Coronary artery (tissue), 2 donors: ENCODE data around the gene ZNF830.

ENCODE experiments used
- DNase-seq: peaks from one replicate; pipeline ENCODE4 v3.0.0-alpha.2; 2017; ENCODE audit warnings: low spot score
- H3K27ac ChIP-seq, 2 donors: fragments of 200-600 bp; sonication (generic); one replicate each; pipeline ENCODE4 v1.5.1; 2016 to 2019
- H3K4me3 ChIP-seq: fragments of 200-600 bp; sonication (generic); 2 replicates; pipeline ENCODE4 v1.5.1; 2016; ENCODE audit warnings: mild to moderate bottlenecking, moderate library complexity
- TF ChIP-seq, protein P1 (sequence below): fragments of 200-600 bp; sonication (generic); IDR thresholded peaks from one replicate; pipeline ENCODE4 v1.5.1; 2019; ENCODE audit warnings: antibody characterized with exemption

ZNF830 gene

DNA sequence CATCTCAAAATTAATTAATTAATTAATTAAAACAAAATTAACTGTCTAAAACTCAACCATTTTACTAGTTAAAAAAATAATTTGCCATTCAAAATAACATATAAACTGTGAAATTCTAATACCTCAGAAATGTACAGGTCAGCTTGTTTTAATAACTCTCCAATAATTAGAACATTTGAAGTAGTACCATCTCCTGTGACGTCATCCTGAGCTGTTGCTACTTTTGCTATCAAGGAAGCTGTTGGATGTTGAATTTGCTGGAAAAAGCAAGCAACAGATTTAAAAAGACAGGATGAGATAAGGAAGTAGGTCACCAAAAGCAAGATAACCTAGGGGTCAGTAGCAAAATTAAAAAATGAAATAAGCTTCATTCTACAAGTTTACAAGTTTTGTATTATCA is 2.9 kb upstream of the ZNF830 start:
- TF ChIP-seq, protein P1, sequence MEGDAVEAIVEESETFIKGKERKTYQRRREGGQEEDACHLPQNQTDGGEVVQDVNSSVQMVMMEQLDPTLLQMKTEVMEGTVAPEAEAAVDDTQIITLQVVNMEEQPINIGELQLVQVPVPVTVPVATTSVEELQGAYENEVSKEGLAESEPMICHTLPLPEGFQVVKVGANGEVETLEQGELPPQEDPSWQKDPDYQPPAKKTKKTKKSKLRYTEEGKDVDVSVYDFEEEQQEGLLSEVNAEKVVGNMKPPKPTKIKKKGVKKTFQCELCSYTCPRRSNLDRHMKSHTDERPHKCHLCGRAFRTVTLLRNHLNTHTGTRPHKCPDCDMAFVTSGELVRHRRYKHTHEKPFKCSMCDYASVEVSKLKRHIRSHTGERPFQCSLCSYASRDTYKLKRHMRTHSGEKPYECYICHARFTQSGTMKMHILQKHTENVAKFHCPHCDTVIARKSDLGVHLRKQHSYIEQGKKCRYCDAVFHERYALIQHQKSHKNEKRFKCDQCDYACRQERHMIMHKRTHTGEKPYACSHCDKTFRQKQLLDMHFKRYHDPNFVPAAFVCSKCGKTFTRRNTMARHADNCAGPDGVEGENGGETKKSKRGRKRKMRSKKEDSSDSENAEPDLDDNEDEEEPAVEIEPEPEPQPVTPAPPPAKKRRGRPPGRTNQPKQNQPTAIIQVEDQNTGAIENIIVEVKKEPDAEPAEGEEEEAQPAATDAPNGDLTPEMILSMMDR = no peak
- Histone ChIP-seq H3K27ac (no peak overlapping the region), H3K4me3 (no peak overlapping the region)
- no peak for DNase-seq

DNA sequence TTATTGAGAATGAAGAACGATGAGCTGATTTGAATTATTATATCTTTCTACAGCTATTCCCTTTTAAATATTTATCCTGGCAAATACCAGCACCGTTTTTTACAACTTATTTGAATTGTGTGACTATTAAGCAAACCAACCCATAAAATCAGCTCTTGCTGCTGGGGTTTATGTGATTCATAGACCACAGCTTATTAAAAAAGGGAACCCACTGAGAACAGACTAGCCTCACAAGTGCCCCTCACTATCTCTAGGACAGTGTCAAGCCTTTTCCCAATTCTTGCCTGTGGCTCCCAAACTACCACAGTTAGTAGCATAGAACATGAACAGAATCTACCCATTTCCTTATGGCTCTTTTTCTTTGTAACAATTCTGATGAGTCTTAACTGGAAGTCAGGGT is 12.8 kb downstream of the ZNF830 start:
- no peak for DNase-seq
- no peak overlapping the region for H3K27ac ChIP-seq
- H3K4me3 ChIP-seq = no peak overlapping the region
- TF ChIP-seq, protein P1 = no peak

DNA sequence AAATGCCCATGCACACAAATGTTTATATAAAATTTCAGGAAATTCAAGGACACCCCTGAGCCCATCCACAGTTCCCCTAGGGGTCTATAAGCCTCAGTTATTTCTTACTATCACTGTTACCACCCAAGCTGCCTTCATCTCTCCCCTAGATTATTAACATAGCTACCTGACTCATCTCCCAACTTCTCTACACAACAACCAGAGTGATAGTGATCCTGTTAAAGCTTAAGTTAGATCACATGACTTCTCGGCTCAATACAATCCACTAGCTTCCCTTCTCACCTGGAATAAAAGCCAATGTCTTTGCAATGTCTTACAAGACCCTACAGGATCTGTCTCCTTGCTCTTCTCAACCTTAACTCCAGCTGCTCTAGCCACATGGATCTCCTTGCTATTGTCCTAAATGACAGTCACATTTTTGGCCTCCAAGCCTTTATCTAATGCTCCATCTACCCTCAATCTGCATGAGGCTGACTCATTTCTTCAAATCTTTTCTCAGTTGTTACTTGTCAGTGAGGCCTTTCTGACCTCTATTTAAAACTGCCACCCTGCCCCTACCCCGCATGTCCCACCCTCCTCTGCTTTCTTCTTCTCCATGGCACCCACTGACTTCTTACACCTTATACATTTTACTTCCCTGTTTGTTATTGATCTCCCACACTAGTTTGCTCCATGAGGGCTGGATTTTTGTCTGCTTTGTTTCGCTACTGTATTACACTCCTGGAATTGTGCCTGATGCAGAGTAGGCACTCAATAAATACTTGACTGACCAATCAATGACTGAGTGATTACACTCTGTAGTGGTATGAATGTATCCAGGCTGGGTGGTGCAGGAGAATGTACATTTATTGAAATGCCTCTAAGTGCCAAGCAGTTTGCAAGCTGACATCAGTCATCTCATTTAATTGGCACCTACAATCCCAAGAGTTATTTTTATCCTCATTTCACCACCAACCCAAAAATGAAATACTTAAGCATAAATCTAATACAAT is 13.8 kb downstream of the ZNF830 start:
- H3K27ac ChIP-seq = no peak overlapping the region
- DNase-seq = no peak
- no peak overlapping the region for H3K4me3 ChIP-seq
- TF ChIP-seq, protein P1 = no peak

DNA sequence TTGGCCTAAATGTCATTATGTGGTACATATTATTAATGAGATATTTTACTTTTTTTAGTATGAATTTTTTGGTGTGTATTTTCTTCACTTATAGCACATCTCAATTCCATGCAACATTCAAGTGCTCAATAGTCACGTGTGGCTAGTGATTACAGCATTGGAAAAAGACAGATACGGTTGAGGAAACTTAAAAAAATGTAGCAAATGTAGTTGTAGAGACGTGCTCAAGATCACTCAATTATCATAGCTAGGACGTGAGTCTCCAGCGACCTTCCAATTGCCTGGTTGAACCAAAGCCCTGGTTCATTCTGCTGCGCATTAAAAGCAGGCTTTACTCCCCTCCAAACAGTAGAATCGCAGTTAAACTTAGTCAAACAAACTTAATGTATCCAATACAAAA is 17.8 kb downstream of the ZNF830 start:
- DNase-seq = no peak
- TF ChIP-seq, protein P1 = no peak
- Histone ChIP-seq H3K4me3 (no peak overlapping the region), H3K27ac (peak overlapping the region in 1 of 2 donors; percentile 99)

DNA sequence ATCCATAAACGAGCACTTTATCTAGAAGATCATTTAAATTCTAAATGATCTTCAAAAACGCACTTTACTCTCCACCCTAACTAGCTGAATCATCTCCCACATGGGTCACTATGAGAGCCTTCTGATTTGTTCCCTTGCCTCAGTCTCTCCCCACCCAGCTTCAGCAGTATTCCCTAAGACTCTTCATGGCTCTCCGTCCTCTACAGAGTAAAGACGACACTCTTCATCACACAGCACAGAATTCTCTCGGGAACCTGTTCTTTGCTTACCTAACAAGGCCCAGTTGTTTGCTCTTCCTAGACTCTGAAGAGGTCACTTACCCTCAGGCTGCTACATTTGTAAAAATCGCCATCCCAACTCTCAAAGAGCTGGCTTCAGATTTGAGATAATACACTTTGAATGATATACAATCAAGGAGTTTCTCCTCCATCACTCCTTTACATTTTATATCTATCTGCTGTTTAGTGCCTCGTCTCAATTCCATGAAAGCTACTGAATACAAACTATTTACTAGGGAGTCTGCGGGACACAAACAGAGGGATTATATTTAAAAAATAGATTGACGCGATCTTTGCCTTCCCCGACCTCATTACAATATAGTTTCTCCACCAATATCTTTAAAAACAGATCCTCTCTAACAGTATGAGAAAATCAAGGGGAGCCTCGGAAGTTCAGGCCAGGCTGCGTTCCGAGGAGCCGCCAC is 18.5 kb downstream of the ZNF830 start:
- peak overlapping the region; percentile 90 to 99 for H3K27ac ChIP-seq
- H3K4me3 ChIP-seq = peak overlapping the region; percentile 89
- DNase-seq = no peak
- TF ChIP-seq, protein P1 = no peak

DNA sequence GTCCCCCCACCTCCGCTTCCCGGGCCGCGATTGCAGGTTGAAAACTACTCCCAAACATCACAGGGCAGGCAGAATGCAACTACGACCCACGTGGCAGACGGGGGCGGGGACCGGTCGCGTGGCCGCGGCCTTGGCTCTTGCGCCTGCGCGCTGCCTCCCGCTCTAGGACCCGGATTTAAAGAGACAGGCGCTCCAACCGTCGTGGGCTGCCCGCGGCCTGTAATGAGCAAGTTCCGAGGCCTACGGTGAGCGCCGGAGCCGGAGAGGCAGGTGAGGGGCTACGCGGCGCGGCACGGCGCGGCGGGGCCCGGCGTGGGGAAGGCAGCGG is 19.0 kb downstream of the ZNF830 start, which contains the start of gene LIG3:
LIG3 (plus strand) TSS at position 160 of the 328 bp plus-strand sequence. CDS start 2,494 bp downstream, outside the sequence.
- peak; percentile 97 for DNase-seq
- TF ChIP-seq, protein P1 = no peak

More for the DNA sequence above, 19.0 kb downstream of the ZNF830 start, which contains the start of gene LIG3:
- Histone ChIP-seq H3K27ac (peak within 1 kb of the TSS; percentile 90 to 99), H3K4me3 (peak within 1 kb of the TSS; percentile 89)
